Natural killer cell treated with Interleukin-12 subunit alpha and Interleukin-12 subunit beta and Interleukin-15 and Interleukin-18, amount 100 ng/mL, for 72 hours (primary cell): Measurements from ENCODE around the gene NRSN2. TPM values are rescaled to one million over a fixed set of nuclear protein-coding genes. Genes with fewer than 3 reads are reported as not detected.
A peak's percentile ranks its signal among the peaks of the same experiment; 100 is the strongest.

ENCODE experiments used
- ATAC-seq, 2 donors: fragments of 150-1000 bp; cut with Tn5 transposase in 1 of 2; sonication (Bioruptor Pico), chemical (Tn5 transposase) in 1 of 2; 2 replicates each; pipeline ENCODE4 v1.10.0; 2021
- DNase-seq: peaks from one replicate; pipeline ENCODE4 v3.0.0; 2022; ENCODE audit warnings: low spot score
- H3K27ac Mint-ChIP-seq, 2 donors: 1 replicate in 1 of 2; 2 replicates in 1 of 2; pipeline ENCODE4 v1.8.0; 2022; ENCODE audit warnings: mixed read lengths in 2 of 2, mild to moderate bottlenecking in 1 of 2, moderate library complexity in 1 of 2
- H3K27me3 Mint-ChIP-seq, 2 donors: 1 replicate in 1 of 2; 2 replicates in 1 of 2; pipeline ENCODE4 v1.8.0; 2022; ENCODE audit warnings: mixed read lengths in 2 of 2
- H3K36me3 Mint-ChIP-seq: one replicate; pipeline ENCODE4 v1.8.0; 2022; ENCODE audit warnings: mixed read lengths
- H3K4me1 Mint-ChIP-seq, 2 donors: 1 replicate in 1 of 2; 2 replicates in 1 of 2; pipeline ENCODE4 v1.8.0; 2022; ENCODE audit warnings: low read depth in 2 of 2, mixed read lengths in 2 of 2, mild to moderate bottlenecking in 1 of 2
- H3K4me3 Mint-ChIP-seq: one replicate; pipeline ENCODE4 v1.8.0; 2022; ENCODE audit warnings: mixed read lengths
- H3K9me3 Mint-ChIP-seq: 2 replicates; pipeline ENCODE4 v1.8.0; 2022; ENCODE audit warnings: mixed read lengths
- total RNA-seq, 2 donors: library from RNA; stranded (reverse); gene quantifications; one replicate each; pipeline ENCODE4 v1.2.3, GENCODE V29; 2022

NRSN2 gene
- 1 to 10 TPM; 3.6 to 5.5 TPM for total RNA-seq

- no peak for DNase-seq
- peaks cover 15 to 20% of the 10 kb centered on the region in 2 donors for H3K4me1 Mint-ChIP-seq
Observed at GRCh38 chr20:346640-347316, at the start of gene NRSN2. TSS of gene NRSN2 (plus strand) at chr20:347111. CDS start at chr20:349644, 2,533 bp downstream.

DNA sequence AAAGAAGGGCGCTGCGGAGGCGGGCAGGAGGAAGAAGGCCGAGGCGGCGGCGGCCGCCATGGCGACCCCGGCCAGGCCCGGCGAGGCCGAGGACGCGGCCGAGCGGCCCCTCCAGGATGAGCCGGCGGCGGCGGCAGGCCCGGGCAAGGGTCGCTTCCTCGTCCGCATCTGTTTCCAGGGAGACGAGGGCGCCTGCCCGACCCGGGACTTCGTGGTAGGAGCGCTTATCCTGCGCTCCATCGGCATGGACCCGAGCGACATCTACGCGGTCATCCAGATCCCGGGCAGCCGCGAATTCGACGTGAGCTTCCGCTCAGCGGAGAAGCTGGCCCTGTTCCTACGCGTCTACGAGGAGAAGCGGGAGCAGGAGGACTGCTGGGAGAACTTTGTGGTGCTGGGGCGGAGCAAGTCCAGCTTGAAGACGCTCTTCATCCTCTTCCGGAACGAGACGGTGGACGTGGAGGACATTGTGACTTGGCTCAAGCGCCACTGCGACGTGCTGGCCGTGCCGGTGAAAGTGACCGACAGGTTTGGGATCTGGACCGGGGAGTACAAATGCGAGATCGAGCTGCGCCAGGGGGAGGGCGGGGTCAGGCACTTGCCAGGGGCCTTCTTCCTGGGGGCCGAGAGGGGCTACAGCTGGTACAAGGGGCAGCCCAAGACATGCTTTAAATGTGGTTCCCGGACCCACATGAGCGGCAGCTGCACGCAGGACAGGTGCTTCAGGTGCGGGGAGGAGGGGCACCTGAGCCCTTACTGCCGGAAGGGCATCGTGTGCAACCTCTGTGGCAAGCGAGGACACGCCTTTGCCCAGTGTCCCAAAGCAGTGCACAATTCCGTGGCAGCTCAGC, 48.8 kb upstream of the NRSN2 start:
- Mint-ChIP-seq H3K27me3 (no peaks in the 10 kb centered on the region), H3K36me3 (peaks cover 18% of the 10 kb centered on the region), H3K4me1 (peaks cover 40 to 52% of the 10 kb centered on the region in 2 donors), H3K27ac (peak overlapping the region; percentile 99 to 100), H3K9me3 (no peaks in the 10 kb centered on the region), H3K4me3 (peak overlapping the region; percentile 98)
- ATAC-seq (peak; percentile 36 to 40), DNase-seq (peak; percentile 69)

More at GRCh38 chr20:346640-347316, at the start of gene NRSN2:
- Mint-ChIP-seq H3K27ac (peak within 1 kb of the TSS; percentile 67 to 87), H3K27me3 (no peaks in the 10 kb centered on the region), H3K4me3 (peak within 1 kb of the TSS; percentile 93), H3K36me3 (no peaks in the 10 kb centered on the region), H3K9me3 (no peaks in the 10 kb centered on the region)
- ATAC-seq = peak in 1 of 2 donors; percentile 46

DNA sequence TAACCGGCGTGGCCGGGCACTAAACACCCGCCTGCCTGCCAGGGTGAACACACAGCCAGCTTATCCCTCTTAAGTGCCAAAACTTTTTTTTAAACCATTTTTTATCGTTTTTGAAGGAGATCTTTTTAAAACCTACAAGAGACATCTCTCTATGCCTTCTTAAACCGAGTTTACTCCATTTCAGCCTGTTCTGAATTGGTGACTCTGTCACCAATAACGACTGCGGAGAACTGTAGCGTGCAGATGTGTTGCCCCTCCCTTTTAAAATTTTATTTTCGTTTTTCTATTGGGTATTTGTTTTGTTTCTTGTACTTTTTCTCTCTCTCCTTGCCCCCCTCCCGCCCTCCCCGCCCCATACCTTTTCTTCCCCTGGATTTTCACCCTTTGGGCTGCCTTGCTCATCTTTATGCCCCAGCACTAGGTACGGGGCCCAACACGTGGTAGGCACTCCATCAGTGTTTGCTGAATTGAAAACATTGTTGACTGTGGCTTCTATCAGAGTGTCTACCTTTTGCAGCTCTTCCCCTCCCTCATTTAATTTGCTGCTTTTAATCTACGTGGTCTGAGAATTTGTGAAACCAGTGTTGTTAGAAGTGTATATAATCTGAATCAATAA, 48.0 kb upstream of the NRSN2 start:
- Mint-ChIP-seq H3K4me3 (peak overlapping the region; percentile 98), H3K27me3 (no peaks in the 10 kb centered on the region), H3K4me1 (peaks cover 40 to 52% of the 10 kb centered on the region in 2 donors), H3K36me3 (peaks cover 18% of the 10 kb centered on the region), H3K27ac (peak overlapping the region; percentile 98 to 100), H3K9me3 (no peaks in the 10 kb centered on the region)
- ATAC-seq (no peak), DNase-seq (no peak)

DNA sequence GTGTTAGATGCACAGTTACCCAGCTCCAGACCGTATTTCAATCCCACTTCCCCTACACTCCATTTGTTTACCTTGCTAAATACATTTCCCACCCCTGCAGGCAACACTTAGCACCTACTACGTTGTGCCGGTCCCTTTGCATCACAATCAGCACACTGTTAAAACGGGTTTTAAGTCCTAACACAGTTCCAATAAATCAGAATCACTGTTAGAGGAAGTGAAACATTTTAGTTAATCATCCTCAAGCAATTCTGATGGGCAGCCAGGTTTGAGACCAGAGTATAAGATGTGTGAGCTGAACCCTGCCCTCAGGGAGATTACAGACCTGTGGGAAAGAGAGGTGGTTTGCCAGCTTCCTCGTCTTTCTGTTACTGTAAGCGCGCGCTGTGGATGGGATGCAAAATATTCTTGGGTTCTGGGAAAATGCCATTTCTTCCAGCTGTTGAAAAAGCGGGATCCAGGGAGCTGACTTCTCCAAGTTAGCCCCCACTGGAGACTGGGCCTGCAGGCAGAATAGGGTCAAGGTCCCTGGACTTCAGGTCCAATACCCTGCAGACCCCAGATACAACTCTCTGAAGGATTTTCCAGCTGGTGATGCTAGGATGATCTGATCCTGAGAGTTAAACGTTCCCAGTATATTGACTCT, 46.4 kb upstream of the NRSN2 start:
- no peak for DNase-seq
- no peak for ATAC-seq
- H3K36me3 Mint-ChIP-seq = peaks cover 18% of the 10 kb centered on the region
- H3K4me3 Mint-ChIP-seq = peak overlapping the region; percentile 98
- peaks cover 40 to 52% of the 10 kb centered on the region in 2 donors for H3K4me1 Mint-ChIP-seq
- H3K27ac Mint-ChIP-seq = no peak overlapping the region
- H3K9me3 Mint-ChIP-seq = no peaks in the 10 kb centered on the region
- H3K27me3 Mint-ChIP-seq = no peaks in the 10 kb centered on the region

GRCh38 chr20:301886-302848, 44.7 kb upstream of the NRSN2 start:
- Mint-ChIP-seq H3K36me3 (peaks cover 17% of the 10 kb centered on the region), H3K27me3 (no peaks in the 10 kb centered on the region), H3K9me3 (no peaks in the 10 kb centered on the region), H3K4me3 (no peak overlapping the region), H3K27ac (no peak overlapping the region), H3K4me1 (peaks cover 28 to 37% of the 10 kb centered on the region in 2 donors)
- DNase-seq = no peak
- ATAC-seq = no peak

DNA sequence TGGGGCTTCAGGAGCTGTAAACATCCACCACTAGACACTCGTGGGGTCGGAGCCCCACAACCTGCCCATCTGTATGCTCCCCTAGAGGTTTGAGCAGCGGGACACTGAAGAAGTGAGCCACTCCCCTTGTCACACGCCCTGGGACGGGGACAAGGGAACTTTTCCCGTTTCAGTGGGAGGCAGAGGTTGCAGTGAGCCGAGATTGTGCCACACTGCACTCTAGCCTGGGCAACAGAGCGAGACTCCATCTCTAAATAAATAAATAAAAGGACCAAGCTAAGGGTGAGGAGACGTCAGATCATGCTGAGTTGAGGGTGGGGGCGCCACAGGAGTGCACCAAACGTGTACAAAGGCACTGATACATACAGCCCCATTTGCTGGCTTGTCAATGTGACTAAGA, 41.2 kb upstream of the NRSN2 start:
- Mint-ChIP-seq H3K27me3 (no peaks in the 10 kb centered on the region), H3K27ac (no peak overlapping the region), H3K4me1 (peaks cover 17 to 23% of the 10 kb centered on the region in 2 donors), H3K36me3 (no peaks in the 10 kb centered on the region), H3K4me3 (no peak overlapping the region), H3K9me3 (no peaks in the 10 kb centered on the region)
- no peak for ATAC-seq
- DNase-seq = no peak

DNA sequence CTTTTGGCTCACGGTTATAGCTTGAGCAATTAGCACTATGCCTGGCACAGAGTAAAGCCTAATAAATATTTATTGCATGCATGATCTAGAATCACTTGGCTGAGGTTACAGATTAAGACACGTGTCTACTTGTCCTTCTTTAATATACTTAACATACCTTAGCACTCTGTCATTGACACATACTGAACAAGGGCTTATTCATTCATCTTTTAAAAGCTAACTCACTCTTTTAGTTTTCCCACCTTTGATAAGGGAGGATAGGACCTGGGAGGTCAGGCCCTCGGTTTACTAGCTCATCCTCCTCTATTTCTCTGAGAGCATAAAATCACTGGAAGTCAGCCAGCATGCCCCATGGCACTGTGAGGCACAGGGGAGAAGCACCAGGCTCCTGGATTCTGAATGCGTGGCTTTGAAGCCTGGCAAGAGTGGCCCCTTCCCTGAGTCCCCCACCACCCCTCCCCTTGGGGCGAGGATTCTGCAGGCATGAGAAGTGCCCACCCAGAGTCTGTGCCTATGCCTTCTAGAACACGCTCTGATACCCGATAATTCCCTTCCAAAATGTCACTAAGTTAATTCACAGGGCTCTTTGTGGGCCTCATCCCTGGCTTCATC, 38.4 kb upstream of the NRSN2 start:
- DNase-seq = no peak
- no peak for ATAC-seq
- peaks cover 12 to 15% of the 10 kb centered on the region in 2 donors for H3K4me1 Mint-ChIP-seq
- H3K4me3 Mint-ChIP-seq = no peak overlapping the region
- H3K36me3 Mint-ChIP-seq = no peaks in the 10 kb centered on the region
- H3K27me3 Mint-ChIP-seq = peaks cover 0 to 3% of the 10 kb centered on the region in 2 donors
- no peaks in the 10 kb centered on the region for H3K9me3 Mint-ChIP-seq
- no peak overlapping the region for H3K27ac Mint-ChIP-seq

GRCh38 chr20:309306-309840, 37.5 kb upstream of the NRSN2 start:
- no peak for ATAC-seq
- Mint-ChIP-seq H3K9me3 (no peaks in the 10 kb centered on the region), H3K27me3 (peaks cover 0 to 3% of the 10 kb centered on the region in 2 donors), H3K4me3 (no peak overlapping the region), H3K27ac (no peak overlapping the region), H3K4me1 (peaks cover 12 to 15% of the 10 kb centered on the region in 2 donors), H3K36me3 (no peaks in the 10 kb centered on the region)
- no peak for DNase-seq

GRCh38 chr20:309841-310644, 36.9 kb upstream of the NRSN2 start:
- ATAC-seq = peak; percentile 99 to 100
- H3K4me1 Mint-ChIP-seq = peaks cover 12 to 15% of the 10 kb centered on the region in 2 donors
- DNase-seq = peak; percentile 95

GRCh38 chr20:310645-311044, 36.3 kb upstream of the NRSN2 start:
- Mint-ChIP-seq H3K4me3 (peak overlapping the region; percentile 77), H3K9me3 (no peaks in the 10 kb centered on the region), H3K4me1 (peaks cover 12 to 15% of the 10 kb centered on the region in 2 donors), H3K27me3 (peaks cover 0 to 3% of the 10 kb centered on the region in 2 donors), H3K27ac (peak overlapping the region; percentile 50 to 82), H3K36me3 (no peaks in the 10 kb centered on the region)
- ATAC-seq (no peak), DNase-seq (no peak)

More at GRCh38 chr20:309841-310644, 36.9 kb upstream of the NRSN2 start:
- peak overlapping the region; percentile 50 to 82 for H3K27ac Mint-ChIP-seq
- H3K27me3 Mint-ChIP-seq = peaks cover 0 to 3% of the 10 kb centered on the region in 2 donors
- no peaks in the 10 kb centered on the region for H3K9me3 Mint-ChIP-seq
- no peaks in the 10 kb centered on the region for H3K36me3 Mint-ChIP-seq
- H3K4me3 Mint-ChIP-seq = peak overlapping the region; percentile 77

GRCh38 chr20:311609-312008, 35.3 kb upstream of the NRSN2 start:
- Mint-ChIP-seq H3K27ac (no peak overlapping the region), H3K36me3 (no peaks in the 10 kb centered on the region)
- ATAC-seq = no peak

More at GRCh38 chr20:311609-312008, 35.3 kb upstream of the NRSN2 start:
- peaks cover 12 to 15% of the 10 kb centered on the region in 2 donors for H3K4me1 Mint-ChIP-seq
- no peak for DNase-seq
- no peaks in the 10 kb centered on the region for H3K9me3 Mint-ChIP-seq
- H3K27me3 Mint-ChIP-seq = peaks cover 0 to 3% of the 10 kb centered on the region in 2 donors
- peak overlapping the region; percentile 54 for H3K4me3 Mint-ChIP-seq
